Ishikawa (cell line): Measurements from ENCODE around the gene SS18.

Experiments
- CEBPB ChIP-seq: IDR thresholded peaks from 2 replicates; pipeline ENCODE4 v1.6.1; 2012
- CREB1 ChIP-seq: IDR thresholded peaks from 2 replicates; pipeline ENCODE4 v1.6.1; 2012; ENCODE audit warnings: low read depth
- EGR1 ChIP-seq: IDR thresholded peaks from 2 replicates; pipeline ENCODE4 v1.6.1; 2012
- EP300 ChIP-seq: IDR thresholded peaks from 2 replicates; pipeline ENCODE4 v1.6.1; 2012; ENCODE audit warnings: borderline replicate concordance
- FOXM1 ChIP-seq: IDR thresholded peaks from 2 replicates; pipeline ENCODE4 v1.6.1; 2012; ENCODE audit warnings: low read depth, borderline replicate concordance
- NFIC ChIP-seq: IDR thresholded peaks from 2 replicates; pipeline ENCODE4 v1.6.1; 2012
- RAD21 ChIP-seq: IDR thresholded peaks from 2 replicates; pipeline ENCODE4 v1.6.1; 2012; ENCODE audit warnings: low read depth
- TAF1 ChIP-seq: IDR thresholded peaks from 2 replicates; pipeline ENCODE4 v1.6.1; 2012; ENCODE audit warnings: low read depth, mild to moderate bottlenecking
- TCF12 ChIP-seq: IDR thresholded peaks from 2 replicates; pipeline ENCODE4 v1.6.1; 2012; ENCODE audit warnings: low read depth
- TEAD4 ChIP-seq: IDR thresholded peaks from 2 replicates; pipeline ENCODE4 v1.6.1; 2012
- YY1 ChIP-seq: IDR thresholded peaks from 2 replicates; pipeline ENCODE4 v1.6.1; 2012; ENCODE audit warnings: low read depth
- ZBTB7A ChIP-seq: IDR thresholded peaks from 2 replicates; pipeline ENCODE4 v1.6.1; 2012; ENCODE audit warnings: low read depth
- TF ChIP-seq, protein P1 (sequence below): IDR thresholded peaks from 2 replicates; pipeline ENCODE4 v1.6.1; 2012
- TF ChIP-seq, protein P2 (sequence below): IDR thresholded peaks from 2 replicates; pipeline ENCODE4 v1.6.1; 2012; ENCODE audit warnings: low read depth, mild to moderate bottlenecking
- TF ChIP-seq, protein P3 (sequence below): IDR thresholded peaks from 2 replicates; pipeline ENCODE4 v1.6.1; 2012

SS18 gene

DNA sequence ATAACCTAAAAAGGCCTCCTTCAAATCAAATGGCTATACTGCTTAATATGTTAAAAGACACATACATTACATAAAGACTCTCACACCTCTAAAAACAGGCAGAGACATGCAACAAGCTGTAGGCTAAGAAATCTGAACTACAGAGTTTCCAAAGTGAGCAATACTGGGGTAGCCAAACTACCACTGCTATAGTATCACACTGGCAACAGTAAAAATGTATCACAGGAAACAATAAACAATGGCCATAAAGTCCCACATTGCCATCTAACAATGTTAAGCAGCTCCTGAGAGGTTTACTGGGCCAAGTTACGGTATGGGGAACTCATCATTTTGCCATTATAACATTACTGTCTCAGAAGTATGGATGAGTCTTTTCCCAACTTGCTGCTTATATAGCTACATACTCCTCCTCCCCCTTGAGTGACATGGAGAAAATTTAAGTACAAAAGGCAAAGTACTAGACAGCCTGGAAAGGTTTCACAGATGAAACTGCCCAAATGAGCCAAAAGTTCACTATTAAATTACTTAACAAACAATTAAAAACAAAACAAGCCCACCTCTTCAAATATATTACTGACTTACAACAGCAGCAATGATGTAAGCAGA, 50.3 kb downstream of the SS18 start:
- TF ChIP-seq NFIC: no peak
- TF ChIP-seq, protein P1, sequence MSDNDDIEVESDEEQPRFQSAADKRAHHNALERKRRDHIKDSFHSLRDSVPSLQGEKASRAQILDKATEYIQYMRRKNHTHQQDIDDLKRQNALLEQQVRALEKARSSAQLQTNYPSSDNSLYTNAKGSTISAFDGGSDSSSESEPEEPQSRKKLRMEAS: no peak
- no peak for TF ChIP-seq TCF12
- no peak for TF ChIP-seq EP300
- no peak for TF ChIP-seq CREB1
- no peak for TF ChIP-seq ZBTB7A
- no peak for TF ChIP-seq TEAD4
- TF ChIP-seq EGR1: no peak
- no peak for TF ChIP-seq YY1
- TF ChIP-seq, protein P2, sequence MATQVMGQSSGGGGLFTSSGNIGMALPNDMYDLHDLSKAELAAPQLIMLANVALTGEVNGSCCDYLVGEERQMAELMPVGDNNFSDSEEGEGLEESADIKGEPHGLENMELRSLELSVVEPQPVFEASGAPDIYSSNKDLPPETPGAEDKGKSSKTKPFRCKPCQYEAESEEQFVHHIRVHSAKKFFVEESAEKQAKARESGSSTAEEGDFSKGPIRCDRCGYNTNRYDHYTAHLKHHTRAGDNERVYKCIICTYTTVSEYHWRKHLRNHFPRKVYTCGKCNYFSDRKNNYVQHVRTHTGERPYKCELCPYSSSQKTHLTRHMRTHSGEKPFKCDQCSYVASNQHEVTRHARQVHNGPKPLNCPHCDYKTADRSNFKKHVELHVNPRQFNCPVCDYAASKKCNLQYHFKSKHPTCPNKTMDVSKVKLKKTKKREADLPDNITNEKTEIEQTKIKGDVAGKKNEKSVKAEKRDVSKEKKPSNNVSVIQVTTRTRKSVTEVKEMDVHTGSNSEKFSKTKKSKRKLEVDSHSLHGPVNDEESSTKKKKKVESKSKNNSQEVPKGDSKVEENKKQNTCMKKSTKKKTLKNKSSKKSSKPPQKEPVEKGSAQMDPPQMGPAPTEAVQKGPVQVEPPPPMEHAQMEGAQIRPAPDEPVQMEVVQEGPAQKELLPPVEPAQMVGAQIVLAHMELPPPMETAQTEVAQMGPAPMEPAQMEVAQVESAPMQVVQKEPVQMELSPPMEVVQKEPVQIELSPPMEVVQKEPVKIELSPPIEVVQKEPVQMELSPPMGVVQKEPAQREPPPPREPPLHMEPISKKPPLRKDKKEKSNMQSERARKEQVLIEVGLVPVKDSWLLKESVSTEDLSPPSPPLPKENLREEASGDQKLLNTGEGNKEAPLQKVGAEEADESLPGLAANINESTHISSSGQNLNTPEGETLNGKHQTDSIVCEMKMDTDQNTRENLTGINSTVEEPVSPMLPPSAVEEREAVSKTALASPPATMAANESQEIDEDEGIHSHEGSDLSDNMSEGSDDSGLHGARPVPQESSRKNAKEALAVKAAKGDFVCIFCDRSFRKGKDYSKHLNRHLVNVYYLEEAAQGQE: no peak
- no peak for TF ChIP-seq FOXM1
- no peak for TF ChIP-seq RAD21
- TF ChIP-seq, protein P3, sequence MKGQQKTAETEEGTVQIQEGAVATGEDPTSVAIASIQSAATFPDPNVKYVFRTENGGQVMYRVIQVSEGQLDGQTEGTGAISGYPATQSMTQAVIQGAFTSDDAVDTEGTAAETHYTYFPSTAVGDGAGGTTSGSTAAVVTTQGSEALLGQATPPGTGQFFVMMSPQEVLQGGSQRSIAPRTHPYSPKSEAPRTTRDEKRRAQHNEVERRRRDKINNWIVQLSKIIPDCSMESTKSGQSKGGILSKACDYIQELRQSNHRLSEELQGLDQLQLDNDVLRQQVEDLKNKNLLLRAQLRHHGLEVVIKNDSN: no peak
- no peak for TF ChIP-seq CEBPB
- TF ChIP-seq TAF1: no peak

DNA sequence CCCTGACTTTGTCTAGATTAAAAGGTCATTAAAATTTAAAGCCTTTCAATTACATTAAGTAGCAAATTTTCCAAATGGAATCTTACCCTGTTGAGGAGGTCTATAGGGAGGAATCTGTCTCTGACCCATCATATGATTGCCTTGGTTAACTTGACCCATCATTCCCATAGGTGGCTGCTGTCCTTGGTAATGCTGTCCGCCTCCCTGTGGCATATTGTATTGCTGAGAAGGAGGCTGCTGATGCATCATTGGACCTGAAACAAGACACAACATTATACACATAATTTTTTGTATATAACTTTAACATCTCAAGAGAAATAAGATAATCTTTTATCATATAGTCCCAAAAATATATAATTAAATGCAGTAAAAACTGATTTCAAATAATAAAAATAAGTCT, 51.2 kb downstream of the SS18 start:
- TF ChIP-seq CREB1 (no peak), ZBTB7A (no peak)
- TF ChIP-seq, protein P2: peak; percentile 34; the same call in 1 of the 2 replicates

DNA sequence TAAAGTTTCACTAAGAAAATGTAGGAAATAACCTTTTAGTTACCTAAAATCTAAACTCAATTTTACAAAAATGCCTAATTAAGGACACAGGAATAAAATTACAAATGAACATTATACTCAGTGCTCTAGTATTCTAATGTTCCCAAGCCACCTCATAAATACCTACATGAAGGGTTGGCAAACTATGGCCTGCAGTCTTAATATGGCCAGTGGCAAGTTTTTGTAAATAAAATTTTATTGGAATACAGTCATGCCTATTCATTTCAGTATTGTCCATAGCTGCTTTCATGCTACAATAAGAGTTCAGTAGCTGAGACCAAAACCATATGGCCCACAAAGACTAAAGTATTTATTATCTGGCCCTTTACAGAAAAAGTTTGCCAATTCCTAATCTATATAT, 53.8 kb downstream of the SS18 start:
- TF ChIP-seq, protein P1: no peak

DNA sequence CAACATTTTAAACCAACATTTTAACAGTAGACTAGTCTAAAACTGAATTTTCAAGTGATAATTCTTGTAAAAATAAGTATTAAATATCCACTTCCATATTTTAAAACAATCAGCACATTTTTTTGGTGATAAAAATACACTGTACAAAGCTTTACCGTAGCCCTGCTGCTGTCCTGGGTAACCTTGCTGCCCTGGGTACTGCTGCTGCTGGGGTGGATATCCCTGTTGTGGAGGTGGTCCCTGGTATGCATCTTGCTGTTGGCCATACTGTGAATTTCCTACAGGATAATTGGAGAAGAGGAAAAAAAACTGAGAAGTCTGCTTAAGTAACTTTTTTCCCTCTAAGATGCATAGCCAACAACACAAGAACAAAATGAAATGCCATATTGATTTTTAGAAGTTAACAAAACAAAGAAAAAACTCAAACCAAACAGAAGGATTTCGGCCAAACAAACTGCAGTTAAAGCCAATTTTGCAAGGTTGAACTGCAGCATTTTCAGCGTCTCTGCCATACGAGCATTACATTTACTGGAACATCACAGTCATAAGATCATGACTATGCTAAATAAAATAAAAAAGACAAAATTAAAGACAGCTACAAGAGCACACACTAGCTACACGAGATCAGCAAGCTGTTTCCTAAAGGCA, 55.4 kb downstream of the SS18 start:
- TF ChIP-seq TEAD4 (no peak), CEBPB (no peak), EP300 (no peak), YY1 (no peak), TAF1 (no peak), NFIC (no peak), FOXM1 (no peak), EGR1 (no peak), CREB1 (no peak), ZBTB7A (no peak), TCF12 (no peak)
- TF ChIP-seq, protein P3: no peak
- TF ChIP-seq, protein P2: no peak
- TF ChIP-seq, protein P1: no peak
